ENCODE results near the gene CLN6.

The CLN6 gene

DNA sequence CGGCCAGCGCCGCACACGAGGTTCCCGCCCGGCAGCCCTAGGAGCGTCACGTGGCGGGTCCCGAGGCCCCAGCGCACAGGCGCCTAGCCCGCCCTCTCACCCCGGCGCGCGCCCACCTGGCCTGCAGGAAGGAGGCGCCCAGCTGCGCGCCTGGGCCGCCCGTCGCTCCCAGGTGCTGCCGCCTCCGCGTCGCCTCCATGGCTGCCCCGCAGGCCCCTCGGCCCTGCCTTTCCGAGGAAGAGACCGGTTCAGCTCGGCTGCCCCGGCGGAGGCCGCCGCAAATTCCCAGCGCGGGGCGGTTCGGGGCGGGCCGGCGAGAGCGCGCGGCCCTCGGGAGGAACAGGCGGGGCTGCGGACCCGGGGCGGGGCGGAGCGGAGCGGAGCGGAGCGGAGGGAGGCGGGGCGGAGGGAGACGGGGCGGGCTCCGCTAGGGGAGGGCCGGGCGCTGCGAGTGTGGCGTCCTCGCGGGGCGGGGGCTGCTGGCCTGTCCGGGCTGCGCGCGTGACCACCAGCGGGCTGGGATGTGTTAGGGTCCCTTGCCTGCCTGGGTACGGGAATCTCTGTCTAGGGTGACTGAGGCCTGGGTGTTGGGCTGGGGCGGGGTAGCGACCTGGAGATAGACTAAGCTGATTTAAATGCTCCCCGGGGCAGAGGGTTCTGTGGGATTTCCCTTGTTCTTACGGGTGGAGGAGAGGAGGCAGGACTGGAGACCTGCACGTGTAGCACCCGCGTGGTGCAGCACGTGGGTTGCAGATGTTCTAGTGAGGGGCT is at the start of gene CLN6:
Gene CLN6, minus strand, starts transcription at position 343 of the 771 bp plus-strand sequence. Its CDS starts 144 bp downstream, at position 199.
- DNase-seq, result peak; percentile 83 to 86

DNA sequence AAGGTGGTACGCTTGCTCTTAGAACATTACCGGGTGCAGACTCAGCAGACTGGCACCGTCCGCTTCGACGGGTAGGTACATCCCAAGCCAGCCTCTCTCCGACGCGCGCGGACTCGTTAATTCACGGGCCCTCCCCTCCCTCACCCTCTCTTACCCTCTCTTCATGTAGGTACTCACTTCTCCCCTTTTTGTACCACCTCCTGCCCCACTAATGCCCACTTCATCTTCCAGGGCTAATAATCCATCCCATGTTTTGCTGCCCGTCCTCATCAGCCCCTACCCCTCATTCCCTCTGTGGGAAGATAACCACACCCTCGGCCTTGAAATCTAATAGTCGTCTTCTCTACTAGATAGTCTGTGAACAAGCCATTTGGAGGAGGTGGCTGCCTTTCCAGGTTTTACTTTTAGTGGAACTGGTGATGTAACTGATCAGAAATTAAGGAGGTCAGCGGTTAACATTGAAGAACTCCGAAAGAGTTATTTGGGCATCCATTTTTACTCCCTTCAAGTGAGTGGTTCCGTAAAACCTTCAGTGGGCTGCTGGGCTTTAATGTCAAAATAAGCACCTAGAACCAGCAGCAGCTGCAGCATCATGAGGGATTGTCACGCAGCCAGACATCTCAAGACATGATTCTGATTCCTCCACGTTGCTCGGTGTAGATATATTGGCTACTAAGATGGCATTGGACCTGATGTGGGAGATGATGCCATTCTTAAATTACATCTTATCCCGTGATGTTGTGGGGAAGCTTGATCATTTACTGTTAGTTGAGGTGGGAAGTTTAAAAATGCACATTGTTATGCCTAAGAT is 49.3 kb upstream of the CLN6 start:
- DNase-seq, result peak in 1 of 2 experiments; percentile 14

DNA sequence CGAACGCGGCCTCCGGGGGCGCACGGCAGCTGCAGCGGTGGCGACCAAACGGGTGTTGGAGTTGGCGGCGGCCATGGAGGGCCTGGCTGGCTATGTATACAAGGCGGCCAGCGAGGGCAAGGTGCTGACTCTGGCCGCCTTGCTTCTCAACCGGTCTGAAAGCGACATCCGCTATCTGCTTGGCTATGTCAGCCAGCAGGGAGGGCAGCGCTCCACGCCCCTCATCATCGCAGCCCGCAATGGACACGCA is 48.7 kb upstream of the CLN6 start:
- DNase-seq, result peak in 1 of 2 experiments; percentile 63

DNA sequence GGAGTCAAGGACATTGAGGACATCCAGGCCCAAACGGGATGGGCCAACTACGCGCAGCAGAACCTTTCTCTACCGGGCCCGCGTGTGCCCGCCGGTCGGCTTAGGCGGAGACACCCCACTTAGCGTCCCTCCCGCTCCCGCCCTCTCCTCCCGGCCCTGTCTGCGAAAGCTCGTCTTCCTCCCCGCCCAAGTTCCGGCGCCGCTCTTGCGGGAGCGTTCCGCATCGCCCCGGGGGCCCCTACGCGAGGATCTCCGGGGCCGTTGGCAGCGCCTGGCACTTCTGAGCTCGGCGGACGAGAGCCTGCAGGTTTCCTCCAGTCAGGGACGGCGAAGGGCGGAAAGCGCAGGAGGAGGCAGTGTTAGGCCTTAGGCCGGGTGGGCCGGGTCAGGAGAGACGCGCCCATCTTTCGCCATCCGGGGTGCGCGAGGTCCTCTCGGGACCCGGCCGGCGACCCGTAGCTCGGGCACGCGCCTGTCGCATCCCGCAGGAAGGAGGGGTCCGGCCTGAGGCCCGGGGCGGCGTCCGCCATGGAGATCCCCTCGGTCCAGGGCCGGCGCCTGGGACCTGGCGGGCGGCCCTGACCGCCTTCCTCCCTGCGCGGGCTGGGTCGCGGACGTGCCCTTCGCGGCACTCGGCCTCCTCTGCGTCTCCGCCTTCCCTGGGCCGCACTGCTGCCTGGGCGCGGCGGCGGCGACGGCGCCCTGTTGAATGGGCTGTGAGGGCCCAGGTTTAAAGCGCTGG is 48.2 kb upstream of the CLN6 start, which contains the start of gene FEM1B:
Gene FEM1B, plus strand, starts transcription at position 143 of the 742 bp plus-strand sequence. CDS start 673 bp downstream, outside the sequence.
- peak; percentile 83 to 85 for DNase-seq

DNA sequence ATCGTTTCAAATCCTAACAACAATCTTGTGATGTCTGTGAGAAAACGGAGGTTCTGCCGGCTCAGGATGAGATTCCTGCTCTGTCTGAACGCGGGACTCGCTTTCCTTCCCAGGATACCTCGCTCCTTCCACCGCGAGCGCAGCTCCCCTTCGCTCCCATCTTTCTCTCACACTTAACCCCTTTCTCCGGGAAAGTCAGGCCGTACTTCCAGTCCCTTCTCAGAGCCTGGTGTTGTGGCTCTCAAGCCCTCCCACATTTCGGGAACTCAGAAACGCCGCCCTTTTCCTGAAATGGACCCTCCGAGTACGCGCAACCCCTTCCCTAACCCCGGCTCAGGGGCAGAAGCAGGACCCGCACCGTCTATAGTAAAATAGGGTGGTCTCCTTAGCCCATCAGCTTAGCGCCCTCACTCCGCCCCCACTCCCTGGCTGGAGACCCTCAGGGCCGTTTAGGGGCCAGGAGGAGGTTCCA is 47.6 kb upstream of the CLN6 start:
- DNase-seq, result no peak

DNA sequence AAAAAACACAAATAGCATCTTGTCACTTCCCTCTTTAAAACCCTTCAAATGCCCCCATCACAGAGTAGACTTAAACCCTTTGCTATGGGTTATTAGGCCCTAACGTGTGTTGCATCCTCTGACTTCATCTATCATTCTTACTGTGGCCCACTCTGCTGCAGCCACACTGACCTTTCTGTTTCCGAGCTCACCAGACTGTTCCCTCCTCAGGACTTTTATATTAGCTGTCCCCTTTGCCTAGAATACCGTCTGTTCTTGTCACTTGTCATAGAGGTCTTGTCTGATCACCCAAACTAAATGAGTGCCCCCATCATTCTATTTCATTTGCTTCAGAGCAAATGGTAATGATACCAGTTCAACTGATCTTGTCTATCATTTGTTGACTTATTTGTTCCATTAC is 47.1 kb upstream of the CLN6 start:
- no peak for DNase-seq

DNA sequence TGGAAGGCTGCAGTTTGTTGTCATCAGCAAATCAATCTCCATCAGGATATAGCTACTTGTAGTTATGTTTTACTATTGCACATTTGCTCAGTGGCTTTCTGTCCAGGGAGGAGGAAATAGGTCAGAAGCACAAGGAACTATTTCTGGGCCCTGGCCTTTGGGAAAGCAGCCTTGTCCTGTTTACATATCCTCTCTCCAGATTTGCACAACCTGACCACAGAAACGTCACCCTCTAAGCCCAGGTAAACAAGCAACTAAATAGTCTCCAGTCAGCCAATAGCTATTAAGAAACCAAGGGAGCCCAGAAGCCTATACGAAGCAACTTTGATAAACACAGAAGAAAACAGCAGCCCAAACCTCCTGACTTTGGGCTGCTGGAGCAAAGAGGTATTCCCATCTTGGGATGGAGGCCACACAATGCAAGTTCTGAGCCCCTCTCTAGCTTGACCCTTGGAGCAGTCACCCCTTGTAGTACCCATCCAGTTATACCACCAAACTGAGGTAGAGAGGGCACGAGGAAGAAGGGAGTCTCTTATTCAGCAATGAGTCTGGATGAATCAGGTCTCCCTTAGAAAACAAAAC is 45.7 kb upstream of the CLN6 start:
- no peak for DNase-seq

DNA sequence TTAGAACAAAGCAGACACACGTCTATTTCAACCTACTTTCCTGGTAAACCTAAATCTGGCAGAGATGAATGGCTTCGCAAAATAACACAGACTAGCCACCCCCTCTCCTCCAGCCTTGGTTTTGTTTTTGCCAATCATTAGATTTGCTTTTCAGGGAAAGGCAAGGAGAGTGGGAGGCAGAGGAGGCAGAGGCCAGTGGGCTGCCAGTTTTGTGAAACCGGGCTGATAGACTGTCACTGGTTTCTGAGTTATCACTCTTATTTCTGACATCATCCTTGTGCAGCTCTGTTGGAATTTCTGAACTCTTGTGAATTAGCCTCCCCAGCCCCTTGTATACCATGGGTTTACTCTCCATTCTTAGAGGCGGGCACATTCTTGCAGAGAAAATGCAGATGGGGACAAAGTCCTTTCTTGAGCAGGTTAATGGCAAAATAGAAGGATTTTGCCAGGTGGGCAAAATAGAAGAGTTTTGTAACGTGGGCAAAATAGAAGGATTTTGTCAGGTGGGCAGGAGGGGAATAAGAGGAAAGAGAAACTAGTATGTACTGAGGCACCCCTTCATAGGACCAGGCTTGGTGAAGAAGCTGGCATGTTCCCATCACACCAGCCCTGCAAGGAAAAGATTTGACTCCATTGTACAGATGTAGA is 44.8 kb upstream of the CLN6 start:
- no peak for DNase-seq

DNA sequence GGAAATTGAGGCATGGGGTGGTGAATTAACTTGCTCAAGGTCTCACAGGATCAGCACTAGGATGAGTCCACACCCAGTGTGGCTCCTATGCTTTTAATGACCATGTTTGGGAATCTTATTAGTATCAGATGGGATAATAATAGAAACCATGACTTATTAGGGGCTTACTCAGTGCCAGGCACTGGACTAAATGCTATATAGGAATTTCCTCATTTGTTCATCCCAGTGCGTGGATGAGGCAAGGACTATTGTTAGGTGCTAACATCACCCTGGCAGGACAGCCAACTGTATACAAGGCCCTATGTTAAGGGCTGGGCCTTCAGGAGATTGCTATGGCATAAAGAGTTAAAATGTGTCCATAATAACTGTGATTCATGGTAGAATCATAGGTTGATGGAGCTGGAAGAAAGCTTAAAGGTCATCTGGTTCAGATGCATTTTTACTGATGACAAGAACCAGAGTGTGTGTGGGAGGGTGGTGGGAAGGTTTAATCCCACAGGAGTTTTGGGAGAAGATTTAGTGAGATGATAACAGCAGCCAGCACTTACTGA is 43.3 kb upstream of the CLN6 start:
- DNase-seq, result no peak

DNA sequence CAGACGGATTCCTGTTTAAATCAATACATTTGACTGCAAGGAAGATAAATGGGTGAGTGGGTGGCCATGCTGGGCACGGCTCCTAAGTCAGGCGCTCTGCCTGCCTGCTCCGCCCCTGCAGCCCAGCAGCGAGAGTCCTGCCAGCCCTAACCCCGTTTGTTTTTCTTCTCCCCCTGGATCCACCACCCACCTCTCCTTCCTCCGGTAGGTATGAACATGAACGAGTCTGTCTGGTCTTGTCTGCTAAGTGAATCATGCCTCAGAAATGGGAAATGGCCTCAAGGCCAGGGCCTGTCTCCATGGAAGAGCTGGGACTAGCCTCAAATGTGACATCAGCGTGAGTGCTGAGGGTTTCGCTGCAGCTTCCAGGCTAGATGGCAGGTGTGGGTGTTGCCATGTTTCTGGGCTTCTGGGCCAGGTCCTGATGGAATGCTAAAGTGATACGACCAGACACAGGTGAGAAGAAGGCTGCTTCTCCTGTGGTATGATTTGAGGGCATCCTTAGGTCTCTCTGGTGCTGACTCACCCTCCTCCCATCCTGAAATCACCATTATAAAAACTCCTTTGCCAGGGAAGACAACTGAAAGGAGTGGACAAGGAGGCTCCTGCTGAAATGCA is 42.4 kb upstream of the CLN6 start:
- DNase-seq, result no peak

DNA sequence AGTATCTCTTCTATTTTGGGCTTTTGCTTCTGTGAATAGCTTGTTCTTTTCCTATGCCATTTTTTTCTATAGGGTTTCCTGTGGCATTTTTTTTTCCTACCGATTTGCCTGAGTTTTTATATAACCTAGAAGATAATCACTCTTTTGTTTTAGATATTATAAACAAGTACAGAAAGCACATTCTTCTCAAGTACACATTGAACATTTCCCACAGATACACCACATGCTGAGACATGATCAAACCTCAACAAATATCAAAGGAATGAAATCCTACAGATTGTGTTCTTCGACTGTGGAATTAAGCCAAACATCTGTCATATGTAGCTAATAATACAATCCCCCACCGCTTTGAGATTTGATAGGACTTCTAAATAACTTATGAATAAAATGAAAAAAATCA is 38.9 kb upstream of the CLN6 start:
- no peak for DNase-seq

DNA sequence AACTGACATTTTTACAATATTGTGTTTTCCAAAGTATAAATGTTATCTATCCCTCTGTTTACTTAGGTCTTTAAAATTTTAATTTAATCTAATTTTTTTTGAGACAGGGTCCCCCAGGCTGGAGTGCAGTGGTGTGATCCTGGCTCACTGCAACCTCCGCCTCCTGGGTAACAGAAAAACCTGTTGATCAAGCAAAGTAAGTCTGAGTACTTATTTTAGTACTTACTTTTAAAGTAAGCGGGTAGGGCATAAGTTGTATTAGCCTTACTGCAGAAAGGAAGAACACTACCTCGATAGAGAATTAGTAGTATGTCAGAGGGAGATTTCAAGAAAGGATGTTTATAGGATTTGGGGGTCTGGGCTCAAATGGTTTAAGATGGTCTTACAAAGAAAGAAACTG is 36.1 kb upstream of the CLN6 start:
- DNase-seq, result no peak

DNA sequence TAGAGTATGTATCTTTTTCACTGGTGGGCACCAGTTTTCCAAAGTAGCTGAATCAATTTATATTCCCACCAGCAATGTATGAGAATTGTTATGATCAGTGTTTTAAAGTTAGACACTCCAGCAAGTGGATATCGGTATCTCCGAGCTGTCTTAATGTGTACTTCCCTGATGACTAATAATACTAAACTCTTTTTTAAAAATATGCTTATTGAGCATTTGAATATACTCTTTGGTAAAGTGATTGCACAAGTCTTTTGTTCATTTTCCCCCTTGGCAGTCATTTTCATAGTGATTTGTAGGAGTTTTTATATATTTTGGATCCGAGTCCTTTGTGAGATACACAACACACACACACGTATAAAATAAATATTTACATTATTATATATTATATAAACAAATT is 35.6 kb upstream of the CLN6 start:
- DNase-seq, result no peak

DNA sequence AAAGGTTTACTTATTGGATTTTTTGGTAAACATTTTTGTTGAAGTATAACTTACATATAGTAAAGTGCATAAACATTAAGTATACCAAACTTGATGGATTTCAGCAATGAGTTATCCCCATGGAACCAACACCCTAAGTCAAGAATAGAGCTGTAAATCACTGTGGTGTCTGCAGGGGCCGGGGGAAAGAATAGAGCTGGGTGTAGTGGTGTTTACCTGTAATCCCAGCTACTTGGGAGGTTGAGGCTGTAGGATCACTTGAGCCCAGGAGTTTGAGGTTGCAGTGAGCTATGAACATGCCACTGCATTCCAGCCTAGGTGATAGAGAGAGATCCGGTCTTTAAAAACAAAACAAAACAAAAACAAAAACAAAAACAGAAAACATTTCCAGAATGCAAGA is 34.8 kb upstream of the CLN6 start:
- DNase-seq, result no peak

DNA sequence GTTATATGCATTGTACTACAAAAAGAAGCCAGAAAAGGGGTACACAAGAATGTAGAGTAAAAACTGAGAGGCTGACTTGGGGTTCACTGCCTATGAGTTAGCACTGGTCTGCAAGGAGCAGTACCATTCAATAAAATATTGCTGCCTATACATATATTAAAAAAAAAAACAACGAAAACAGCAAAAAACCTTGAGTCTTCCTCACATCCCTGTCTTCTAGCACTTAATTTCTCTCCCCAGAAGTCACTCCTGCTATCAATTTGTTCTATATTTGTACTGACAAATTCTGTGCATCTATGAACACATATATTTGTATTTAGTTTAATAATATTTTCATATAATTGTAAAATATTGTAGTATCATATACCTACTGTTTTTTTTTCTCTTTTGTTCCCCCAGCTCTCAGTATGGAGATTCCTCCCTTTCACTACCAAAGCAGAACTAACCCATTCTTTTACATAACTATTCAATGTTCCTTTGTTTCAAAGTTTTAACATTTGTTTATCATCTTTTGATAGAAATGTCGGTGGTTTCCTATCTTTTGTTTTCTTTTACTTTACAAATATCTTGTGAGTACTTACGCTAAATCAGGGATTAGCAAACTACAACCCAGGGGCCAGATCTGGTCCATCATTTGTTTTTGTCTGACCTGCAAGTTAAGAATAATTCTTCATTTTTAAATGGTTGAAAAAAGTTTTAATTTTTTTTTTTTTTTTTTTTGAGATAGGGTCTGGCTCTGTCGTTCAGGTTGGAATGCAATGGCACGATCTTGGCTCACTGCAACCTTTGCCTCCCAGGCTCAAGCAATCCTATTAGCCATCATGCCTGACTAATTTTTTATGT is 33.2 kb upstream of the CLN6 start:
- DNase-seq, result no peak

DNA sequence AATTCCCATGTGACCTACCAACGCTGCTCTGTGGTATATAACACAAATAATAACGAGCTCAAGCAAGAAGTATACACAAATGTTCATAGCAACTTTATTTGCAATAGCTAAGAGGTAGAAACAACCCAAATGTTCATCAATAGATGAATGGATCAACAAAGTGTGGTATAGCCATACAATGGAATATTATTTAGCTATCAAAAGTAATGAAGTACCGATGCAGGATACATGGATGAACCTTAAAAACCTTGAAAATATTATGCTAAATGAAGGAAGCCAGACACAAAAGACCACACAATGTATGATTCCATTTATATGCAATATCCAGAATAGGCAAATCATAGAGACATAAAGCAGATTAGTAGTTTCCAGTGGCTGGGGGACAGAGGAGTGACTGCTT is 32.5 kb upstream of the CLN6 start:
- DNase-seq, result no peak

DNA sequence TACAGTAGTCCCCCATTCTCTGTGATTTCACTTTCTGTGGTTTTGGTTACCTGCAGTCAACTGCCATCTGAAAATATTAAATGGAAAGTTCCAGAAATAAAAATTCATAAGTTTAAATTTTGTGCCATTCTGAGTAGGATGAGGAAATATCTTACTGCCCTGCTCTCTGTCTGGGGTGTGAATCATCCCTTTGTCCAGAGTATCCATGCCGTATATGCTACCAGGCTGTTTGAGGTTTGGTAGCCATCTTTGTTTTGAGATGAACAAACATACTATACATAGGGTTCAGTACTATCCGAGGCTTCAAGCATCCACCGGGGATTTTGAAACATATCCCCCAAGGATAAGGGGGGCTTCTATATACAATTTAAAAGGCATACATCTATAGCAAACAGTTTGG is 31.7 kb upstream of the CLN6 start:
- no peak for DNase-seq

DNA sequence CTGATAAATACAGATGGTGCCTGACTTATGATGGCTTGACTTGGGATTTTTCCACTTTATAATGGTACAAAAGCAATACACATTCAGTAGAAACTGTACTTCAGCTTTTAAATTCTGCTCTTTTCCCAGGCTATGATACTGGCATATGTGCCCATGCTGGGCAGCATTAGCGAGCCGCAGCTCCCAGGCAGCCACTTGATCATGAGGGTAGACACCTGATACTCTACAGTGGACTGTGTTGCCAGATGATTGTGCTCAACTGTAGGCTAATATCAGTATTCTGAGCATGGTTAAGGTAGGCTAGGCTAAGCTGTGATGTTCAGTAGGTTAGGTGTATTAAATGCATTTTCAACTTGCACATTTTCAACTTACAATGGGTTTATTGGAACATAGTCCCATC is 30.4 kb upstream of the CLN6 start:
- DNase-seq, result no peak

DNA sequence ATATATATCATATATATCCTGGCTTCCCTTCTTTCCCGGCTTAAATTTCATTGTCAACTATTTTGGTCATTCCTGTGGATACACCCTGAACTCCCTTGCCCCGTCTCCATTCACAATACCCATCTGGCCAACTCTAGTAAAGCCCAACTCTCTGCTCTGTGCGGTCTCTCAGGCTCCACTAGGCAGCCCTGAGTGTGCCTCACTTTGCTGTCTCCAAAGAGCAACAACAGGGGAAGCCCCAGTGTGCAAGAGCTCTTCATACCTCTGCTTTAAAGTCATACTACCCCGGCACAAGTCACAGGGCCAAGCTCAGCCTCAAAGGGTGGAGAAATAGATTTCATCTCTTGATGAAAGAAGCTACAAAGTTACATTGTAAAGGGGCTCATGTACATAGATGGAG is 29.2 kb upstream of the CLN6 start:
- peak; percentile 7 to 31 for DNase-seq

DNA sequence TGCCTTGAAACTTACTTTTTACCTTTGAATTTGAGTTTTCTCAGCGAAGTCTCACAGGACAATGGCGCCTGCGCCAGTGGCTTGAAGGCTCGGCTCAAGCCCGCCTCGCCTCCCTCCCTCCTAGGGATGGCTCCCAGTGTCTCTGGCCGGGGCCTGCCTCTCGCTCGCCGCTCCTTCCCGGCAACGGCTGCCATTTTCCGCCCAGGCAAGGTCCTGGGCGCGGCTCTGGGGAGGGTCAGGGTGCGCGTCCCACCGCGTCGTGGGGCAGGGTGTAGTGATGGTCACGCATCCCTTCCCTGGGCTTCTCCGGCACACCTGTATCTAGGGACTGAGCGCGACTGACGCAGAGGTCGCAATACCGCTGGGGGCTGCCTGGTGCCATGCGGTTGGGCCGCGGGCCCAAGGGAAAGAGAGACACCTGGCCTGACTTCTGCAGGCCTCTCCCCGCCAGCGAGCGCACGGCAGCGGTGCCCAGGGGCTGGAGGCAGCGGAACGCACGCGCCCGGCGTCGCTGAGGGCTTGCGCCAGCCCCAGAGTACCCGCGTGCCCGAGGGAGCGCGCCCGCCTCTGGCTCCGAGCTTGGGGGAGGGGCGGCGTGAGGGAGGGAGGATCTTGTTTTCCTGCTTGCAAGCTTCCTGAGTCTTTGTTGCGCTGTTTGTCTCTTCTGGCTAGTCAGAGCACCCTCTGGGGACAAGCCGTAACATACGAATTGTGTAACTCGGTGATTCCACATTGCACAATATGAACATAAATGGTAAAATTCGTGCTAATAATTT is 27.3 kb upstream of the CLN6 start:
- DNase-seq, result peak; percentile 61 to 63
